HG03064 (cell line): ENCODE data around the gene TRAK2.
"Not testable (repeated sequence)": the region's sequence is repeated elsewhere in the genome, so short reads cannot be mapped to it uniquely, and the experiment has no call there.

Experiments used
- ATAC-seq: cut with Tn5 transposase; IDR thresholded peaks from one replicate; pipeline ENCODE4 v1.9.1; 2021; ENCODE audit warnings: low read depth; ENCODE audit not compliant: unreplicated experiment

The TRAK2 gene

GRCh38 chr2:201415149-201415548 lies 36.1 kb downstream of the TRAK2 start:
- ATAC-seq: no peak

- peak; percentile 86 for ATAC-seq
These were observed 36.9 kb downstream of the TRAK2 start for GRCh38 chr2:201414099-201415023.

GRCh38 chr2:201413552-201413951 lies 37.7 kb downstream of the TRAK2 start:
- ATAC-seq: no peak

- no peak for ATAC-seq
These were observed 38.1 kb downstream of the TRAK2 start for GRCh38 chr2:201413143-201413542.

- ATAC-seq: no peak
These were observed 39.8 kb downstream of the TRAK2 start for GRCh38 chr2:201411421-201411820.

- no peak for ATAC-seq
These were observed 42.3 kb downstream of the TRAK2 start for GRCh38 chr2:201408931-201409330.

- ATAC-seq: no peak
These were observed 44.0 kb downstream of the TRAK2 start for GRCh38 chr2:201407265-201407664.

GRCh38 chr2:201406077-201406662 lies 45.1 kb downstream of the TRAK2 start:
- ATAC-seq: no peak

- no peak for ATAC-seq
These were observed 46.5 kb downstream of the TRAK2 start for GRCh38 chr2:201404699-201405280.

- ATAC-seq: no peak
These were observed 47.4 kb downstream of the TRAK2 start for GRCh38 chr2:201403880-201404279.

GRCh38 chr2:201402651-201403562 lies 48.4 kb downstream of the TRAK2 start:
- no peak for ATAC-seq

- ATAC-seq: no peak
These were observed 49.4 kb downstream of the TRAK2 start for GRCh38 chr2:201401815-201402214.

- no peak for ATAC-seq
These were observed 54.7 kb downstream of the TRAK2 start for GRCh38 chr2:201396595-201396994.

GRCh38 chr2:201383136-201383535 lies 68.1 kb downstream of the TRAK2 start:
- ATAC-seq: no peak

GRCh38 chr2:201378496-201379397 lies 72.5 kb downstream of the TRAK2 start:
- no peak for ATAC-seq

GRCh38 chr2:201377218-201377617 lies 74.0 kb downstream of the TRAK2 start:
- no peak for ATAC-seq

GRCh38 chr2:201369775-201370174 lies 81.5 kb downstream of the TRAK2 start:
- ATAC-seq: no peak

GRCh38 chr2:201369318-201369717 lies 81.9 kb downstream of the TRAK2 start:
- ATAC-seq: not testable (repeated sequence)

GRCh38 chr2:201366146-201366545 lies 85.1 kb downstream of the TRAK2 start:
- ATAC-seq: no peak
